Measurements from ENCODE around the gene G3BP2. TPM values are rescaled to one million over a fixed set of nuclear protein-coding genes. Genes with fewer than 3 reads are reported as not detected.

The G3BP2 gene
- total and polyA plus RNA-seq, 2 experiments from 2014 or later: 103 to 411 TPM

DNA sequence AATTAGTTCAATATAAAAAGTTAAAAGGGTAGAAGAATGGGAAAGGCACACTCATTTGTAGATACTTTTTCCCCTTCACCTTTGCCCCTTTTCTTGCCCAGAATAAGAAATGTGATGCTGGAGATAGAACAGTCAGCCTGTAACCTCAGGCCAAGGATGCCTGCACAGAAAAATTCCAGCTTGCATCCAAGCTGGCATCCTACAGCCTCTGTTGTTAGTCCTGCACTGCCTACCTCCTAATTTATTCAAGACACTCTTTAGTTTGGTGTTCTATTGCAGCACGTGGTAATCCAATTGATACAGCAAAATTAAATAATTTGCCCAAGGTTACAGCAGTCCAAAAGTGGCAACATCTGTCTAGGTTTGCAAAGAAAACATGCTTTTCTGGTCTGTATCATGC lies 41.5 kb upstream of the G3BP2 start (continued):
- no peak for TF ChIP-seq ZNF462 (CRISPR knock-in tag; IDR thresholded peaks at IDR 0.05)

DNA sequence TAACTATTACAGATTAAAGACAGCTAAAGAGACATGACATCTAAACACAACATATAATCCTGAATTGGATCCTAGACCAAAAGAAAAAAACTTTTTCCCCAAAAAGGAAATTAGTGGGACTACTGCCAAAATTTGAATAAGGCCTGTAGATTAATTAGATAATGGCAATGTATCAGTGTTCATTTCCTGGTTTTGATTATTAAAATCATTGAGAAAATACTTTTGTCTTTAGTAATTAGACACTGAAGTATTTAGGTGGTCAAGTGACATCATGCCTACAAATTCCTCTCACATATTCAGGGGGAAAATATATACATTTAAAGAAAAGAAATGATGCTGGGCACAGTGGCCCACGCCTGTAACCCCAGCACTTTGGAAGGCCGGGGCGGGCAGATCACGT lies 40.8 kb upstream of the G3BP2 start:
- no peaks in the 10 kb centered on the region for H4K20me1 ChIP-seq (replicated peaks; ENCODE audit: insufficient read depth)
- no peak overlapping the region for H2AFZ ChIP-seq
- H3K9me3 Mint-ChIP-seq: no peaks in the 10 kb centered on the region
- H3K4me3 Mint-ChIP-seq: no peak overlapping the region
- no peak for ATAC-seq
- no peak overlapping the region for H3K4me3 ChIP-seq
- H3F3A ChIP-seq (replicated peaks; ENCODE audit: low read depth): no peaks in the 10 kb centered on the region
- no peaks in the 10 kb centered on the region for H3K36me3 ChIP-seq (ENCODE audit: insufficient read depth)
- H3K27ac Mint-ChIP-seq: peak overlapping the region; percentile 33; the same call in 1 of the 2 replicates
- no peaks in the 10 kb centered on the region for H3K27me3 ChIP-seq (ENCODE audit: insufficient read depth)
- peaks cover 16% of the 10 kb centered on the region for H3K4me1 ChIP-seq (ENCODE audit: insufficient read depth)
- H3K9me2 ChIP-seq (ENCODE audit: insufficient read depth): no peaks in the 10 kb centered on the region
- H3K27ac ChIP-seq (ENCODE audit: low read depth): no peak overlapping the region
- no peak for DNase-seq (ENCODE audit: low spot score)
- peaks cover 25% of the 10 kb centered on the region for H3K4me1 Mint-ChIP-seq
- peaks cover 99% of the 10 kb centered on the region for H3K79me2 ChIP-seq (replicated peaks; ENCODE audit: insufficient read depth)
- H3K27me3 Mint-ChIP-seq (ENCODE audit: insufficient read depth, low read depth, poor library complexity): peaks cover 3% of the 10 kb centered on the region
- H3K4me2 ChIP-seq: no peak overlapping the region
- peaks cover 27% of the 10 kb centered on the region for H3K36me3 Mint-ChIP-seq (ENCODE audit: low read depth)
- TF ChIP-seq CREB1 (CRISPR knock-in tag; IDR thresholded peaks at IDR 0.05; ENCODE audit: low read depth) (no peak), STAT1 (IDR thresholded peaks at IDR 0.05; ENCODE audit: unreplicated experiment) (no peak), EZH2phosphoT487 (IDR thresholded peaks at IDR 0.05; ENCODE audit: unreplicated experiment) (no peak), ZNF114 (CRISPR knock-in tag; IDR thresholded peaks at IDR 0.05) (no peak), EZH2 (IDR thresholded peaks at IDR 0.05; ENCODE audit: low read depth, unreplicated experiment) (no peak), POLR2AphosphoS5 (IDR thresholded peaks at IDR 0.05; ENCODE audit: low read depth) (no peak), ZNF331 (CRISPR knock-in tag; IDR thresholded peaks at IDR 0.05; ENCODE audit: low read depth) (no peak)
- TF ChIP-seq, protein P1, sequence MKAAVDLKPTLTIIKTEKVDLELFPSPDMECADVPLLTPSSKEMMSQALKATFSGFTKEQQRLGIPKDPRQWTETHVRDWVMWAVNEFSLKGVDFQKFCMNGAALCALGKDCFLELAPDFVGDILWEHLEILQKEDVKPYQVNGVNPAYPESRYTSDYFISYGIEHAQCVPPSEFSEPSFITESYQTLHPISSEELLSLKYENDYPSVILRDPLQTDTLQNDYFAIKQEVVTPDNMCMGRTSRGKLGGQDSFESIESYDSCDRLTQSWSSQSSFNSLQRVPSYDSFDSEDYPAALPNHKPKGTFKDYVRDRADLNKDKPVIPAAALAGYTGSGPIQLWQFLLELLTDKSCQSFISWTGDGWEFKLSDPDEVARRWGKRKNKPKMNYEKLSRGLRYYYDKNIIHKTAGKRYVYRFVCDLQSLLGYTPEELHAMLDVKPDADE (IDR thresholded peaks at IDR 0.05): no peak
- TF ChIP-seq, protein P2, sequence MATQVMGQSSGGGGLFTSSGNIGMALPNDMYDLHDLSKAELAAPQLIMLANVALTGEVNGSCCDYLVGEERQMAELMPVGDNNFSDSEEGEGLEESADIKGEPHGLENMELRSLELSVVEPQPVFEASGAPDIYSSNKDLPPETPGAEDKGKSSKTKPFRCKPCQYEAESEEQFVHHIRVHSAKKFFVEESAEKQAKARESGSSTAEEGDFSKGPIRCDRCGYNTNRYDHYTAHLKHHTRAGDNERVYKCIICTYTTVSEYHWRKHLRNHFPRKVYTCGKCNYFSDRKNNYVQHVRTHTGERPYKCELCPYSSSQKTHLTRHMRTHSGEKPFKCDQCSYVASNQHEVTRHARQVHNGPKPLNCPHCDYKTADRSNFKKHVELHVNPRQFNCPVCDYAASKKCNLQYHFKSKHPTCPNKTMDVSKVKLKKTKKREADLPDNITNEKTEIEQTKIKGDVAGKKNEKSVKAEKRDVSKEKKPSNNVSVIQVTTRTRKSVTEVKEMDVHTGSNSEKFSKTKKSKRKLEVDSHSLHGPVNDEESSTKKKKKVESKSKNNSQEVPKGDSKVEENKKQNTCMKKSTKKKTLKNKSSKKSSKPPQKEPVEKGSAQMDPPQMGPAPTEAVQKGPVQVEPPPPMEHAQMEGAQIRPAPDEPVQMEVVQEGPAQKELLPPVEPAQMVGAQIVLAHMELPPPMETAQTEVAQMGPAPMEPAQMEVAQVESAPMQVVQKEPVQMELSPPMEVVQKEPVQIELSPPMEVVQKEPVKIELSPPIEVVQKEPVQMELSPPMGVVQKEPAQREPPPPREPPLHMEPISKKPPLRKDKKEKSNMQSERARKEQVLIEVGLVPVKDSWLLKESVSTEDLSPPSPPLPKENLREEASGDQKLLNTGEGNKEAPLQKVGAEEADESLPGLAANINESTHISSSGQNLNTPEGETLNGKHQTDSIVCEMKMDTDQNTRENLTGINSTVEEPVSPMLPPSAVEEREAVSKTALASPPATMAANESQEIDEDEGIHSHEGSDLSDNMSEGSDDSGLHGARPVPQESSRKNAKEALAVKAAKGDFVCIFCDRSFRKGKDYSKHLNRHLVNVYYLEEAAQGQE (IDR thresholded peaks at IDR 0.05; ENCODE audit: unreplicated experiment): no peak
